Upper lobe of left lung (tissue), 4 donors: ENCODE measurements around the gene ROPN1L.

ENCODE experiments used
- CTCF ChIP-seq, 6 experiments: fragments of 450-650 bp in 4 of 6; fragments of 200-600 bp in 2 of 6; sonication (generic) in 2 of 6; IDR thresholded peaks; one replicate each; pipeline ENCODE4 v1.5.1; 2016 to 2019; ENCODE audit warnings: antibody characterized with exemption in 6 of 6
- EP300 ChIP-seq, 4 donors: sonication (generic); formaldehyde crosslinking; IDR thresholded peaks; one replicate each; pipeline ENCODE4 v1.5.1; 2017; ENCODE audit warnings: antibody characterized with exemption in 4 of 4, control low read depth in 2 of 4
- POLR2A ChIP-seq, 4 donors: fragments of 450-650 bp; IDR thresholded peaks; one replicate each; pipeline ENCODE4 v1.5.1; 2016 to 2017; ENCODE audit warnings: antibody characterized with exemption in 4 of 4, mild to moderate bottlenecking in 2 of 4
- POLR2AphosphoS5 ChIP-seq, 2 donors: sonication (generic); formaldehyde crosslinking; IDR thresholded peaks; one replicate each; pipeline ENCODE4 v1.5.1; 2017; ENCODE audit warnings: antibody characterized with exemption in 2 of 2

GRCh38 chr5:10418654-10419345, 22.9 kb upstream of the ROPN1L start:
- TF ChIP-seq EP300 (IDR thresholded peaks at IDR 0.05) (no peak), CTCF (IDR thresholded peaks at IDR 0.05) (no peak), POLR2AphosphoS5 (IDR thresholded peaks at IDR 0.05) (no peak), POLR2A (IDR thresholded peaks at IDR 0.05) (no peak)
